Stimulated activated CD8-positive, alpha-beta memory T cell treated with anti-CD3 and anti-CD28 coated beads, Interleukin-15, amount 100 ng/mL, for 24 hours (primary cell): Measurements from ENCODE around the gene FNIP2.
"Not testable (repeated sequence)": the region's sequence is repeated elsewhere in the genome, so short reads cannot be mapped to it uniquely, and the experiment has no call there.

Experiments used
- DNase-seq: peaks from one replicate; pipeline ENCODE4 v3.0.0-alpha.2; 2020; ENCODE audit warnings: low read depth

The FNIP2 gene

GRCh38 chr4:158870626-158871334 is 102.0 kb downstream of the FNIP2 start:
- no peak for DNase-seq

- no peak for DNase-seq
Observed at GRCh38 chr4:158871335-158871724, 102.5 kb downstream of the FNIP2 start.

- no peak for DNase-seq
Observed at GRCh38 chr4:158873795-158874401, 105.1 kb downstream of the FNIP2 start.

- DNase-seq: no peak
Observed at GRCh38 chr4:158875026-158875425, 106.2 kb downstream of the FNIP2 start.

- no peak for DNase-seq
Observed at GRCh38 chr4:158875455-158875854, 106.6 kb downstream of the FNIP2 start.

- no peak for DNase-seq
Observed at GRCh38 chr4:158877069-158877468, 108.2 kb downstream of the FNIP2 start.

- not testable (repeated sequence) for DNase-seq
Observed at GRCh38 chr4:158882142-158882541, 113.3 kb downstream of the FNIP2 start.

GRCh38 chr4:158884280-158884679 is 115.5 kb downstream of the FNIP2 start:
- DNase-seq: no peak

- DNase-seq: no peak
Observed at GRCh38 chr4:158885564-158885963, 116.7 kb downstream of the FNIP2 start.

GRCh38 chr4:158890294-158890693 is 121.5 kb downstream of the FNIP2 start:
- DNase-seq: no peak

GRCh38 chr4:158891256-158891655 is 122.4 kb downstream of the FNIP2 start:
- no peak for DNase-seq

- no peak for DNase-seq
Observed at GRCh38 chr4:158894826-158895225, 126.0 kb downstream of the FNIP2 start.

GRCh38 chr4:158895797-158896576 is 127.2 kb downstream of the FNIP2 start:
- DNase-seq: no peak

GRCh38 chr4:158896577-158897238 is 127.9 kb downstream of the FNIP2 start:
- DNase-seq: not testable (repeated sequence)

GRCh38 chr4:158900408-158900807 is 131.6 kb downstream of the FNIP2 start:
- DNase-seq: not testable (repeated sequence)

- DNase-seq: not testable (repeated sequence)
Observed at GRCh38 chr4:158902280-158903078, 133.7 kb downstream of the FNIP2 start.

- DNase-seq: no peak
Observed at GRCh38 chr4:158903079-158903456, 134.2 kb downstream of the FNIP2 start.

GRCh38 chr4:158903472-158904043 is 134.7 kb downstream of the FNIP2 start:
- DNase-seq: no peak

- DNase-seq: no peak
Observed at GRCh38 chr4:158904815-158905214, 136.0 kb downstream of the FNIP2 start.

- DNase-seq: no peak
Observed at GRCh38 chr4:158906073-158906472, 137.2 kb downstream of the FNIP2 start.

- no peak for DNase-seq
Observed at GRCh38 chr4:158912390-158912789, 143.6 kb downstream of the FNIP2 start.
